AG09319 (cell line): ENCODE data around the gene DPPA5.
"Not testable (repeated sequence)": the region's sequence is repeated elsewhere in the genome, so short reads cannot be mapped to it uniquely, and the experiment has no call there.

ENCODE experiments used
- DNase-seq: peaks from one replicate; pipeline ENCODE4 v3.0.0-alpha.2; 2010; ENCODE audit warnings: low read depth; ENCODE audit errors: extremely low read depth
- CTCF ChIP-seq: IDR thresholded peaks from 2 replicates; pipeline ENCODE4 v1.5.1; 2011; ENCODE audit warnings: low read depth, mild to moderate bottlenecking, inconsistent platforms, low read length, moderate library complexity

The DPPA5 gene

GRCh38 chr6:73389854-73390253, 35.8 kb upstream of the DPPA5 start:
- TF ChIP-seq CTCF = no peak
- DNase-seq = no peak

- peak; percentile 82 for TF ChIP-seq CTCF
- peak; percentile 20 for DNase-seq
Measured at GRCh38 chr6:73388800-73389512, 34.9 kb upstream of the DPPA5 start.

GRCh38 chr6:73388433-73388799, 34.3 kb upstream of the DPPA5 start:
- DNase-seq = no peak
- no peak for TF ChIP-seq CTCF

GRCh38 chr6:73382462-73383113, 28.5 kb upstream of the DPPA5 start:
- no peak for DNase-seq
- TF ChIP-seq CTCF = no peak

GRCh38 chr6:73381531-73381930, 27.5 kb upstream of the DPPA5 start:
- not testable (repeated sequence) for DNase-seq

GRCh38 chr6:73377225-73377624, 23.1 kb upstream of the DPPA5 start:
- TF ChIP-seq CTCF = no peak
- no peak for DNase-seq

- no peak for DNase-seq
- TF ChIP-seq CTCF = no peak
Measured at GRCh38 chr6:73375216-73375615, 21.1 kb upstream of the DPPA5 start.

- DNase-seq = no peak
- no peak for TF ChIP-seq CTCF
Measured at GRCh38 chr6:73372516-73372915, 18.4 kb upstream of the DPPA5 start.
